Esophagus (tissue), 2 donors: ENCODE measurements around the gene SIK3. TPM values are rescaled to one million over a fixed set of nuclear protein-coding genes. Genes with fewer than 3 reads are reported as not detected.
"Not testable (repeated sequence)": the region's sequence is repeated elsewhere in the genome, so short reads cannot be mapped to it uniquely, and the experiment has no call there.

Source experiments
- H3K27ac ChIP-seq, 2 donors: one replicate each; pipeline ENCODE4 v1.5.1; 2013; ENCODE audit warnings: low read depth in 2 of 2, mild to moderate bottlenecking in 2 of 2, inconsistent platforms in 1 of 2, low read length in 1 of 2, moderate library complexity in 1 of 2
- H3K27me3 ChIP-seq, 2 donors: one replicate each; pipeline ENCODE4 v1.6.1; 2013; ENCODE audit warnings: low read length in 2 of 2, control low read depth in 1 of 2, mild to moderate bottlenecking in 1 of 2; ENCODE audit not compliant: insufficient read depth in 2 of 2, control insufficient read depth in 1 of 2
- H3K36me3 ChIP-seq, 2 donors: one replicate each; pipeline ENCODE4 v1.6.1; 2013; ENCODE audit warnings: low read length in 1 of 2; ENCODE audit not compliant: control insufficient read depth in 2 of 2, insufficient read depth in 2 of 2
- H3K4me1 ChIP-seq, 2 donors: one replicate each; pipeline ENCODE4 v1.6.1; 2013; ENCODE audit warnings: low read length in 1 of 2; ENCODE audit not compliant: control insufficient read depth in 2 of 2, insufficient read depth in 2 of 2
- H3K4me3 ChIP-seq, 2 donors: one replicate each; pipeline ENCODE4 v1.5.1; 2013; ENCODE audit warnings: low read length in 2 of 2, mild to moderate bottlenecking in 2 of 2, low read depth in 1 of 2, moderate library complexity in 1 of 2
- H3K9me3 ChIP-seq, 2 donors: one replicate each; pipeline ENCODE4 v1.6.1; 2013; ENCODE audit warnings: mild to moderate bottlenecking in 2 of 2, low read depth in 1 of 2, low read length in 1 of 2, moderate library complexity in 1 of 2; ENCODE audit not compliant: control insufficient read depth in 2 of 2, insufficient read depth in 1 of 2
- WGBS, 2 donors: extraction: QIAGEN DNeasy Blood & Tissue Kit; methylation state at CpG; one replicate each; pipeline ENCODE4 v1.1.7; 2013; 5-methylcytosine and 5-hydroxymethylcytosine counted together
- polyA plus RNA-seq, 2 donors: library from polyadenylated mRNA; stranded (reverse); fragments of 200-250 nt; gene quantifications; one replicate each; pipeline ENCODE4 v1.2.3, GENCODE V29; 2013
- donor health status: healthy with polysubstance abuse.
- donor health status: Bipolar disorder and iron deficiency.

SIK3 gene
- polyA plus RNA-seq, 2 donors = 6.4 to 7.0 TPM

GRCh38 chr11:117055469-117055868 lies 42.8 kb downstream of the SIK3 start:
- 76 to 87% methylated on average over 5 of the region's 5 CpGs for WGBS, 2 donors

DNA sequence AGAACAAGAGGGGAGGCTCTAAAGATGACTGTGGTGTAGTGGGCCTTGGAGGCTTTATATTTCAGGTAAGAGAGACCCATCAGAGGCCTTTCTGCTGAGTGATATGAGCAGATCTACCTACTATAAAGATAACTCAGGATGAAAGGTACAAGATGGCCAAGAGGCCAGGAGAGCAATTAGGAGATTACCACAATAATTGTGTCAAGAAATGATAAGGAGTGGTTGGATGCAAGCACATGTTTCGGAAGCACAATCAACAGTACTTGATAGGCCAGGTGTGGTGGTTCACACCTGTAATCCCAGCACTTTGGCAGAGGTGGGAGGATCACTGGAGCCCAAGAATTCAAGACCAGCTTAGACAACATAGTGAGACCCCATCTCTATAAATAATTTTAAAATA lies 43.8 kb downstream of the SIK3 start:
- Histone ChIP-seq H3K9me3 (no peaks in the 10 kb centered on the region), H3K27ac (no peak overlapping the region), H3K4me1 (no peaks in the 10 kb centered on the region), H3K4me3 (no peak overlapping the region), H3K27me3 (no peaks in the 10 kb centered on the region), H3K36me3 (no peaks in the 10 kb centered on the region)
- 74 to 93% methylated on average over 1 of the region's 1 CpG for whole genome bisulfite sequencing, 2 donors

More at GRCh38 chr11:117055469-117055868, 42.8 kb downstream of the SIK3 start:
- Histone ChIP-seq H3K27me3 (no peaks in the 10 kb centered on the region), H3K27ac (no peak overlapping the region), H3K4me3 (no peak overlapping the region), H3K36me3 (no peaks in the 10 kb centered on the region), H3K9me3 (no peaks in the 10 kb centered on the region), H3K4me1 (no peaks in the 10 kb centered on the region)

DNA sequence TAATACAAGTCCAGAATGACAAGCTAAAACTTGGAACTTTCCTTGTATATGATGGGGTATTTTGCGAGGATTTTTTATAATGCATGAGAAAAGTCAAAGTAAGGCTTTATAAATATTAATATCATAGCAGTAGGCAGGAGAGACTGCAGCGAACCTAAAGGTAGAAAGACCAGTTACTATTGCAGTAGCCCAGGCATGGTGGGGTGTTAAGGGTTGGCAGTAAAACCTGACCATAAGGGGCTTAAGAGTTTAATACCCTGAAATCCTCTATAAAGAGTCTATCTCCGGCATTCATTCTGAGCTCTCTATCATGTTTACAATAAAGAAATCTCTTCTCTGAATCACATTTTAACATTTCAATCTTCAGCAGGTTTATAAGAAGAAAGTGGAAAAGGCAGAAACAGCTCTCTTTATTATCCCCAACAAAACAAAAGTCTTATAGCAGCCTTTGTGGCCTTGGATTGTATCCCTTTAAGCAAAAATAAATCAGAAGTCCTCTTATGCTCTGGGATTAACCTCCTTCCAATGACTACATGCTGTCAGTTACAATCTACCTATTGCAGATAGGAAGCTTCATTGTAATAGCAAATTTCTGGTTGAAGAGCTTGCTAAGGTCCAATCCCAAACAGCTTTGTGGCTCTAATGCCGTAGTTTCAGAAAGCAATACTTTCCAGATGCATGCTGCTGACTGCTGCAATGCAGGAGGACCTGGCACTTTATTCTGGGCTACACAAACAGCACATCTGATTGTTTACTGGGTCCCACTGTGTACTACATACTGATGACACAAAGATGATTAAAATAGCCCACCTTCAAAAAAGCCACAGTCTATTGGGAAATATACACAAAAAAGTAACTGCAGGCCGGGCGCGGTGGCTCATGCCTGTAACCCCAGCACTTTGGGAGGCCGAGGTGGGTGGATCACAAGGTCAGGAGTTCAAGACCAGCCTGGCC lies 45.8 kb downstream of the SIK3 start:
- H3K27me3 ChIP-seq = no peaks in the 10 kb centered on the region
- no peaks in the 10 kb centered on the region for H3K36me3 ChIP-seq
- H3K4me1 ChIP-seq = no peaks in the 10 kb centered on the region
- H3K4me3 ChIP-seq = no peak overlapping the region
- WGBS, 2 donors = 81 to 85% methylated on average over 8 of the region's 8 CpGs
- no peak overlapping the region for H3K27ac ChIP-seq
- no peaks in the 10 kb centered on the region for H3K9me3 ChIP-seq

DNA sequence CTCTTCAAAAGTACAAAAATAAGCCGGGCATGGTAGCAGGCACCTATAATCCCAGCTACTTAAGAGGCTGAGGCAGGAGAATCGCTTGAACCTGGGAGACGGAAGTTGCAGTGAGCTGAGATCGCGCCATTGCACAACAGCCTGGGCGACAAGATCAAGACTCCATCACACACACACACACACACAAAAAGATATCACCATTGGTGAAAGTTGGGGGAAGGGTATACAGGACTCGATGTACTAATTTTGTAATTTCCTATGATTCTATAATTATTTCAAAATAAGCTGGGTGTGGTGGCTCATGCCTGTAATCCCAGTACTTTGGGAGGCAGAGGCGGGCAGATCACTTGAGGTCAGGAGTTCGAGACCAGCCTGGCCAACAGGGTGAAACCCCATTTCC lies 48.1 kb downstream of the SIK3 start:
- WGBS, 2 donors = 96 to 97% methylated on average over 9 of the region's 9 CpGs
- H3K27ac ChIP-seq, H3K9me3 ChIP-seq: not testable (repeated sequence)

DNA sequence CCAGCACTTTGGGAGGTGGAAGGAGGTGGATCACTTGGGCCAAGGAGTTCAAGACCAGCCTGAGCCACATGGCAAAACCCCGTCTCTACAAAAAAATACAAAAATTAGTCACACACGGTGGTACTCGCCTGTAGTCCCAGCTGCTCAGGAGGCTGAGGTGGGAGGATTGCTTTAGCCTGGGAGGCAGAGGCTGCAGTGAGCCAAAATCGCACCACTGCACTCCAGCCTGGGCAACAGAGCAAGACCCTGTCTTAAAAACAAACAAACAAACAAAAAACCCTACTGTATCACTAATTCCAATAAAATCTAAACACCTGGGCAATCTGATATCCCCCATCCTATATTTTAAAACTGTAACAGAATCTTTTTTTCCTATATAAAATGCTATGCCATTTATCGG lies 51.6 kb downstream of the SIK3 start:
- H3K9me3 ChIP-seq, H3K27ac ChIP-seq, H3K36me3 ChIP-seq, H3K4me3 ChIP-seq, H3K4me1 ChIP-seq, H3K27me3 ChIP-seq: not testable (repeated sequence)
- WGBS, 2 donors = 91 to 94% methylated on average over 5 of the region's 5 CpGs

More for the DNA sequence above, 48.1 kb downstream of the SIK3 start:
- H3K4me3 ChIP-seq, H3K27me3 ChIP-seq, H3K4me1 ChIP-seq, H3K36me3 ChIP-seq: not testable (repeated sequence)

GRCh38 chr11:117045956-117046355 lies 52.3 kb downstream of the SIK3 start:
- WGBS, 2 donors = 73 to 91% methylated on average over 1 of the region's 1 CpG
- Histone ChIP-seq H3K4me1 (peaks cover 2 to 4% of the 10 kb centered on the region in 2 donors), H3K27me3 (no peaks in the 10 kb centered on the region), H3K4me3 (no peak overlapping the region), H3K9me3 (no peaks in the 10 kb centered on the region), H3K36me3 (no peaks in the 10 kb centered on the region), H3K27ac (peak overlapping the region in 1 of 2 donors; percentile 47)

DNA sequence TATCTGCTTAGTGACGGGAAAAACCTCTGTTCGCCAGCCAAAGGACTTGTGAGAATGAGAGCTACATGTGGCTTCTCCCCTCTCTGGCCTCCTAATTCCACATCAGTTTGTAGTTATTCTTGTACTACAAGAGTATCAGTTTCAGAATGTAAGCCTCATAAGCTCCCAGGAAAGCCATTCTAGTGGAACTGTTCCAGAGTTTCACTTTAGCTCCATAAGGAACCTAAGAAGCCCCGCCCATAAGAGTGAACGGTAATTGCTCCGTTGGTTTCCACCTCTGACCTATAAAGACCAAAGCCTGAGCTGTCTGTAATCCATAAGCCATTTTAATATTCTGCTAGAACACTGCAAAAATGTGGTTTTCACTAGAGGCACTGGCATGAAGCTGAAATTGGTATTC lies 53.0 kb downstream of the SIK3 start:
- H3K4me3 ChIP-seq = peak overlapping the region in 1 of 2 donors; percentile 9
- H3K9me3 ChIP-seq = no peaks in the 10 kb centered on the region
- no peaks in the 10 kb centered on the region for H3K27me3 ChIP-seq
- H3K36me3 ChIP-seq = no peaks in the 10 kb centered on the region
- peaks cover 2 to 4% of the 10 kb centered on the region in 2 donors for H3K4me1 ChIP-seq
- peak overlapping the region; percentile 72 to 73 for H3K27ac ChIP-seq
- WGBS, 2 donors = 31 to 38% methylated on average over 5 of the region's 5 CpGs

GRCh38 chr11:117044287-117045035 lies 53.8 kb downstream of the SIK3 start:
- peak overlapping the region in 1 of 2 donors; percentile 9 for H3K4me3 ChIP-seq
- peak overlapping the region; percentile 57 to 75 for H3K27ac ChIP-seq
- H3K9me3 ChIP-seq = no peaks in the 10 kb centered on the region
- H3K27me3 ChIP-seq = no peaks in the 10 kb centered on the region
- H3K4me1 ChIP-seq = peaks cover 2 to 4% of the 10 kb centered on the region in 2 donors
- 71 to 75% methylated on average over 7 of the region's 7 CpGs for WGBS, 2 donors
- H3K36me3 ChIP-seq = no peaks in the 10 kb centered on the region

GRCh38 chr11:117042689-117043088 lies 55.5 kb downstream of the SIK3 start:
- Histone ChIP-seq H3K4me1 (peaks cover 2 to 4% of the 10 kb centered on the region in 2 donors), H3K27me3 (no peaks in the 10 kb centered on the region), H3K9me3 (no peaks in the 10 kb centered on the region), H3K36me3 (no peaks in the 10 kb centered on the region), H3K27ac (no peak overlapping the region), H3K4me3 (no peak overlapping the region)
- WGBS, 2 donors = 69 to 76% methylated on average over 3 of the region's 3 CpGs
